ENCODE results near the gene PRPF6.
A peak's percentile ranks its signal among the peaks of the same experiment; 100 is the strongest.

The PRPF6 gene

DNA sequence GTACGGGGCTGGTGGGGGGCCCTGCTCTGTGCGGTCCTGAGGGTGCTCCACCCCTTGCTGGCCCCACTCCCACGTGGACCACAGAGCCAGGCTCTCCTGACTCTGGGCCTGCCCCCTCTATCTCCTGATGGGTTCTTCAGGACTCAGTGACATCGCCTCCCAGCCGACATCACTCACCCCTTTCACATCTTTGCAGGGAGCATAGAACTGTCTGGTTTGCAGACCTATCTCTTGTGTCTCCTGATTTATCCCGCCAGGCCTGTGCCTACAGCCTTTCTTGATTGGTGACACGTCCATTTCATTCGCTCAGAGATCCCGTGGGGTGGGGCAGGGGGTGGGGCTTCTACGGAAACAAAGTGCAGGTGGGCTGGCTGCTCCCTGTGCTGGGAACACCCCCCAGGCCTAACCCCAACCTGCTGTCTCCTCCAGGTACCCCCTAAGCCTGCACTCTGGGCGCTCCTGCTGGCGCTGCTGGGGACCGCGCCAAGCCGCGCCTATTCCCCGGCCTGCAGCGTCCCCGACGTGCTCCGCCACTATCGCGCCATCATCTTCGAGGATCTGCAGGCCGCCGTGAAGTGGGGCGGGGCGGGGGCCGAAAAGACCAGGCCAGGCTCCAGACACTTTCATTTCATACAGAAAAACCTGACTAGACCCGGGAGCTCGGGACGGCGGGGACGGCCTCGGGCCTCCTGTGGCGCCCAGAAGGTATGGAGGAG lies 56.7 kb downstream of the PRPF6 start:
- no peak for TF ChIP-seq CTCF (conservative IDR thresholded peaks at IDR 0.05; ENCODE audit: control insufficient read depth, insufficient read depth, low read depth, low read length)
- H3K4me3 ChIP-seq (ENCODE audit: control insufficient read depth, low read depth, low read length): no peak overlapping the region
- no peak for DNase-seq (ENCODE audit: low read depth)

DNA sequence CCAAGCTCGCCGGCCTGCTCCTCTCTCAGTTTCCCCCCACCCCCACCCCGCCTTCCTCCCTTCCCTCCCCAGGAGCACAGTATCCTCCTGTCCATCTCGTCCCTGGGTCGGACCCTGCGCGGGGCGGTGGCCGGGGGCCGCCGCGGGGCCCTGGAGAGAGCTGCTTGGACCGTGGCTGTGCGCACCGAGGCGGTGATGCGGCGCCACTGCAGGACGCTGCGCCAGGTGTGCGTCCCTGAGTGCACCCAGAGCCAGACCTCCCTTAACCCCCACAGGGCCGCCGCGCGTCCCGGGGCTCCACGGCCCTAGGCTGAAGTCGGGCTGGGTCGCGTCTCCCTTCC lies 57.3 kb downstream of the PRPF6 start:
- H3K4me3 ChIP-seq (ENCODE audit: control insufficient read depth, low read depth, low read length): no peak overlapping the region
- TF ChIP-seq CTCF (conservative IDR thresholded peaks at IDR 0.05; ENCODE audit: control insufficient read depth, insufficient read depth, low read depth, low read length): no peak
- DNase-seq (ENCODE audit: low read depth): no peak

- DNase-seq (ENCODE audit: low read depth): peak; percentile 56
- TF ChIP-seq CTCF (conservative IDR thresholded peaks at IDR 0.05; ENCODE audit: control insufficient read depth, insufficient read depth, low read depth, low read length): no peak
- peak overlapping the region; percentile 6 for H3K4me3 ChIP-seq (ENCODE audit: control insufficient read depth, low read depth, low read length)
These were observed 57.8 kb downstream of the PRPF6 start for GRCh38 chr20:64038565-64039292.

DNA sequence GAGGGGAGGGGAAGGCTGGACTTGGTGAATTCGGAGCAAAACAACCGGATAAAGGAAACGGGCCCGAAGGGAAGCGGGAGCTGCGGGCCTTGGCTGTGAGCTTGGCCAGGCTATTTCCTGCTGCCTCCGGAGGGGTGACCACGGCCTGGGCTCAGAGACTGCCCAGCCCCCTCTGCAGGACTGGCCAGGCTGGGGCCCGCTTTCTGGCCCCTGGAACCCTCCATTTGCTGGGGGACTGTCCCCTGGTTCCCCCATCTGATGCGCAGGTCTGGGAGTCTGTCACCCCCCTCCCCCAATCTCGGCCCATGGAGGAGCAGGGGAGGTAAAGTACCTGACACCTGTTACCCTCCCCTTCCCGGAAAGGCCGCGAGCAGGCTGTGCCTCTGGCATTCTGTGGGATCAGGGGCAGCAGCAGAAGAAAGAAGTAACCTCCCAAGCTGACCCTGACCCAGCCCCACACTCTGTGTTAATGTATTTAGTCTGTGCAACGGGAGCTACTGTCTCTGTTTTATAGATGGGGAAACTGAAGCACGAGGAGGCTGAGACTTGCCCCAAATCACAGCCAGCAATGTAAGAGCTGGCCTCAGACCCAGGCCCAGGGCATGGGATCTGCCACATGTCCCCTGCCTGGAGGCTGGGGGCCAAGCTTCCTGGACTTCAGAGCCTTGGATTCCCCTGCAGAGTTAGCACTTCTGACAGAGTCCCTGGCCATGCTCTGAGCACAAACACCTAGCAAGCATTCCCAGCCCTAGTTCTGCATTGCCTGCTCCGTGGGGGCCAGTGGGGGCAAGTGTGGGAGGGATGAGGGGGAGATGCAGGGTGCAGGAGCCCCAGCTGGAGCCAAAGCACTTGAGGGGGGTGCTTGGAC lies 58.6 kb downstream of the PRPF6 start:
- no peak for TF ChIP-seq CTCF (conservative IDR thresholded peaks at IDR 0.05; ENCODE audit: control insufficient read depth, insufficient read depth, low read depth, low read length)
- H3K4me3 ChIP-seq (ENCODE audit: control insufficient read depth, low read depth, low read length): no peak overlapping the region

GRCh38 chr20:64040231-64041039 lies 59.5 kb downstream of the PRPF6 start:
- DNase-seq (ENCODE audit: low read depth): no peak
- no peak overlapping the region for H3K4me3 ChIP-seq (ENCODE audit: control insufficient read depth, low read depth, low read length)
- TF ChIP-seq CTCF (conservative IDR thresholded peaks at IDR 0.05; ENCODE audit: control insufficient read depth, insufficient read depth, low read depth, low read length): no peak

More for the DNA sequence above, 58.6 kb downstream of the PRPF6 start:
- DNase-seq (ENCODE audit: low read depth): no peak

Data from fibroblast of mammary gland (primary cell).